Activated T-helper 9 cell treated with anti-CD3 and anti-CD28 coated beads, Interleukin-2, amount 50 U/mL, for 16 hours (primary cell): ENCODE measurements around the gene ASAH2.
"Not testable (repeated sequence)": the region's sequence is repeated elsewhere in the genome, so short reads cannot be mapped to it uniquely, and the experiment has no call there.

Experiments
- DNase-seq: peaks from one replicate; pipeline ENCODE4 v3.0.0-alpha.2; 2020; ENCODE audit warnings: low read depth

ASAH2 gene

DNA sequence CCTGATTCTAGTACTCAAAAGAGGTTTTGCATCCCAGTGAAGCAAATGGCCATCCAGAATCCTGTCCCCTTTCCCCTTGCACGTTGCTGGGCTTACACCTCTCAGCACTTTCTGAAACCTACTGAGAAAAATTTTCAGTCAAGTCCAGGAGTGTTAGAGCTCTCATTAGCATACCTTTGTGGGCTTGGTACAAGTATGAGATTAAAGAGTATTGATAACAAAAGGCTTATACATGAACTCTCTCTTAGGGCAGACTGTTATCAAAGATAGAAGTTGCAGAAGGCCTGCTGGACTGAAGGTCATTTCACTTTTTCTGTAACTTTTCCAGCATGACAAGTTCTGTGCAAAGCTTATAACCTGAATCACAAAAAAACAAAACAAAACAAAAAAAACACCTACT is at the start of gene ASAH2:
TSS of gene ASAH2 (minus strand) at position 123 of the 400 bp plus-strand sequence. CDS start 2,906 bp downstream, outside the sequence.
- DNase-seq = no peak

DNA sequence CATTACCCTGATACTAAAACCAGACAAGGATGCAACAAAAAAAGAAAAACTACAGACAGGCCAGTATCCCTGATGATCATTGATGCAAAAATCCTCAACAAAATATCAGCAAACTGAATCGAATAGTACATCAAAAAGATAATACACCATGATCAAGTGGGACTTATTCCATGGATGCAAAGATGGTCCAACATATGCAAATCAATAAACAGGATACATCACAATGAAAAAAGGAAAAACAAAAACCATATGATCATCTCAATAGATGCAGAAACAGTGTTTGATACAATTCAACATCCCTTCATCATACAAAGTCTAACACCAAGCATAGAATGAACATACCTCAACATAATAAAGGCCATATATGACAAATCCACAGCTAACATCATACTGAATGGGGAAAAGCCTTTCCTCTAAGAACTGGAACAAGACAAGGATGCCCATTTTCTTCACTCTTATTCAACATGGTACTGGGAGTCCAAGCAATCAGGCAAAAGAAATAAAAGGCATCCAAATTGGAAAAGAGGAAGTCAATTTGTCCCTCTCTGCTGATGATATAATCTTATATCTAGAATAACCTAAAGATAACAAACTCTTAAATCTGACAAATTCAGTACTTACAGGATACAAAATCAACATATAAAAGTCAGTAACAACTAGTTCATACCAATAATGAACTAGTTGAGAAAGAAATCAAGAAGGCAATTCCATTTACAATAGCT is 48.8 kb upstream of the ASAH2 start:
- DNase-seq = no peak

DNA sequence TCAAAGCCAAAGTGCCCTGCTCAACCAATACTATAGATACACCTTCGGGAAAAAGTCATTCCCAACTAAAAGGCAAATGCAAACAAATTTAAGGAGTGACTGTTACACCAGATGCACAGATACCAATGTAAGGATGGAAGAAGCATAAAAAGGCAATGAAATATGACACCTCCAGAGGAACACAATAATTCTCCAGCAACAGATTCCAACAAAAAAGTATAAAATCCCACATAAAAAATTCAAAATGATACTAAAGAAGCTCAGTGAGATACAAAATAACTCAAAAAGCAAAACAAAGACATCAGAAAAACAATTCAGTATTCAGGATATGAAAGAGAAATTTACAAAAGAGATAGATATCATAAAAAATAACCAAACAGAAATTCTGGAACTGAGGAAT is 44.1 kb upstream of the ASAH2 start:
- DNase-seq = no peak

DNA sequence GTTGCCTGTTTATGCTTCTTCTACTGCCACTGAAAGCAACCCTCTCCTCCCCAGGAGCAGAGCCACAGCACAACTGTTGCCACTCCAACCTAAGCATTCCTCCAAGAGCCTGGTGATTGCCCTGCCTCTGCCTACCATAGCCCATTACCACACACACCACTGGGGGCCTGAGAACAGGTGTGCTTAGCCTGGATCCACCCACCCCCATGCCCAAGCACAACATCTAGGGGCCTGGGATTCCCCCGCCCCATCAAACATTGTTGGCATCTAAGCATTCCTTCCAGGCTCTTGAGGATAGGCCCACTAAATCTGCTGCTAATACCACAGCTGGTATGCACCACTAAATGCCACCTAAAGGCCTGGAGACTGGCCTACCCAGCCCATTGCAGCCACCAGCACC is 43.3 kb upstream of the ASAH2 start:
- no peak for DNase-seq

DNA sequence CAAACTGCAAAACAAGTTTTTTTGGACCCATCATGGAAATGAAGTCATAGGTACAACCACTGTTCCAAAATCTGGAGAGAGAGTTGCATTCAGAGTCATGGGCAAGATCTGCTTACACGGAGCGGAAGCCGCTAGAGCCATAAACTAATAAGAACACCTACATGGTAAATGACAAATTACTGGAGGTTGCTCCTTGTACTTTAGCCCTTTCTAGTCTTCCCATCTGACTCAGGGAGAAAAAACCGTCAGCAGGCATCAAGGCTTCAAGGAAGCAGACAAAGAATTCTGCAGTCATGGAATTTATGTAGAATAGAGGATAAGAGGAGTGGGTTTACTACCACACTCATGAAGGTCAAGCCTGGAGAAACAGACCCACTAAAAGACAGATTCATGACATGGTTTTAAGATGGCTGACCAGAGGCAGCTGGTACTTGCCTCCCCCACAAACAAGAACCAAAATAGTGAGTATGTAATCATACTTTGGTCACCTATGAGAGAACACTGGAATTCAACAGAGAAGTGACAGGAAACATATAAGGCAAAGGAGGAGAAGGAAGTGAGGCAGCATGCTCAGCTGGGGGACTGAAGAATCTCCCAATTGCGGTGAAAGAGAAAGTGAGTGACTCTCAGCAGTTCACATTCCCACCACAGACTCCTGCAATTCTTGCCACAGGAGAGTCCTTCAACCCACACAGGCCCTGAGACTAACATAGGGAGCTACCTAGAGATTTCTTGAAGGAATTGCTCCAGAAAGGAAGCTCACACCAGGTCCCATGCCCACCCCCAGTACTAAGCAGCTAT is 42.4 kb upstream of the ASAH2 start:
- no peak for DNase-seq

DNA sequence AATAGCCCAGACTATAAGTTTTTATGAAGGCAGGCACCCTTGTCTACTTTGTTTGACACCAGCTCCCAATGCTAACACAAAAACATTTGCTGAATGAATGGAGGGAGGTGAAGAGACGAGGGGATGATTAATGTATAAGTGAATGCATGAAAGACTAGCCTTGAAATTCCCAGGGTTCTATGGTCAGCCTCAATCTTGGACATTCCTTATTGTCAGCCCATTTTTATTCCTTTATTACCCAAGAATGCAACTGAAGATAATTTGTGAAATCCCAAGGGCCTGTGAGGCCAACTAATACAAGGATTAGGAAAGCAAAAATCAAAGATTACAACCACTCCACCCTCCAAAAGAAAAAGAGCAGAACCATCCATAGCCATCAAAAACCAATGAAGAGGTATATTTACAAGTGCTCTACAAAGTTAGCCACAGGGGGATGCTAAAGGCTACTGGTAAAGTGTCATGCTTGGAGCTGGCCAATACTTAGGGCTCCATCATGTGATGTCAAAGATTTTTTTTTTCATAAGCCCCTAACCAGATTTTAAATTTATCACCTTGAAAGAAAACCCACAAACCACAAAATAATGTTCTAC is 40.0 kb upstream of the ASAH2 start:
- DNase-seq = no peak

DNA sequence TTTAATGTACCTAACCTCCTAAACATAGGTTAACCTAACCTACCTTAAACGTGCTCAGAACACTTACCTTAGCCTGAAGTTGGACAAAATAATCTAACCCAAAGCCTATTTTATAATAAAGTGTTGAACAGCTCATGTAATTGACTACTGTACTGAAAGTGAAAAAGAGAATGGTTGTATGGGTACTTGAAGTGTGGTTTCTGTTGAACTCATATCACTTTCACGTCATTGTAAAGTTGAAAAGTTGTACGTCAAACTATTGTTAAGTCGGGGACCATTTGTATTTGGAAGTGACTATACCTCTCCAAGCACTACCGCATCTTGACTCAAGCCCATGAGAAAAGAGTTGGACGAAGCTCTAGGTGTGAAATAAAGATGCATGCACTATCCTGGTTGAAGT is 37.9 kb upstream of the ASAH2 start:
- DNase-seq = no peak

DNA sequence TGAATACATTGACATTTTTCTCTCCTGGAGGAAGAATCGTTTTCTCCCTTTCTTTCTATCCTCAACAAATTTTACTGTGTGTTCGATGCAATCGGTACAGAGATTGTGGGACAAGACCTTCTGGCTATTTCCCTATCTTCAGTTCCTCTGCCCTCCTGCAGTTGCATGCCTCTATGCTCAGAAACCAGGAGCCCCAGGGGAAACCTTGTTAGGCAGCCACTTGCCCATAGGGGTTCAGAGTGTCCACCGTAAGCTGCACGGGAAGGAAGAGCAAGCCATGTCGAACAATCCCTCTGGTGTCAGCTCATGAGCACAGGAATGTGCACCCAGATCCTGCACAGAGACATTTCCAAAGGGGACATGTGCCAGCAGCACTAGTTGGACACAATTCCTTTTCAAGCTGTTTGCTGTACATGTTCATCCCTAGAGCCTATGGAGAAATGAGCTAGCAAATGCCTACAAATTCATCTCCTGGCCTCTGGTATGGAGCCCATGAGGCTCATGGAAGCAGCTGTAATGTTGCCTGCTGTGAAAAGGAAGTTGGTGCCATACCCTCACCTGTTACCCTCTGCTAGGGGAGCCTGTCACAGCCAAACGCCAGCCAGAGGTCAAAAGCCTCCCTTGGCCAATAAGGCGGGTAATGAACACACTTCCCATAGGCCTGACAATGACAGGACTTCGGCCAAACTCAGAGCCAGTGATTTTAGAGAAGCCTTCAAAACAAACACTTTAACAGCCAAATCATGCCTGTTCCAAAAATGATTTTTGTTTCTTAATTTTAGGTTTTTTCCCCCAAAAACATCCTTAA is 35.9 kb upstream of the ASAH2 start:
- no peak for DNase-seq

DNA sequence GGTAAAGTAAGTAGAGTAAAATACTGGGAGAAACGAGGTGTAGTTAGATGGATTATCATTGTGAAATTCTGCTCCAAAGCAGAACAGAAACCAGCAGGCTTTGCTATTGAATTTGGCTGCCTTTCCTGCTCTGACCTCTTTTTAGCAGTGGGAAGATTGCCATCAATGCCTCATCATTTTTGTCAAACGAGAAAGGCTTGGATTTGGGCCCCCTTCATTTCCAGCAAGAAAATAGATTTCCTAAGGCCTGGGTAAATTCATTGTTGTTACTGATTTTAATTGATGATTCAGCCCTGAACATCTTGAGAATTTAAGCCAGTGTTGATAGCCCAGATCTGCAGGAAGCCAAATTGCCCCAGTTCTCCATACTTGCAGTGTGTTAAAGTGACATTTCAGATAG is 35.2 kb upstream of the ASAH2 start:
- DNase-seq = no peak

DNA sequence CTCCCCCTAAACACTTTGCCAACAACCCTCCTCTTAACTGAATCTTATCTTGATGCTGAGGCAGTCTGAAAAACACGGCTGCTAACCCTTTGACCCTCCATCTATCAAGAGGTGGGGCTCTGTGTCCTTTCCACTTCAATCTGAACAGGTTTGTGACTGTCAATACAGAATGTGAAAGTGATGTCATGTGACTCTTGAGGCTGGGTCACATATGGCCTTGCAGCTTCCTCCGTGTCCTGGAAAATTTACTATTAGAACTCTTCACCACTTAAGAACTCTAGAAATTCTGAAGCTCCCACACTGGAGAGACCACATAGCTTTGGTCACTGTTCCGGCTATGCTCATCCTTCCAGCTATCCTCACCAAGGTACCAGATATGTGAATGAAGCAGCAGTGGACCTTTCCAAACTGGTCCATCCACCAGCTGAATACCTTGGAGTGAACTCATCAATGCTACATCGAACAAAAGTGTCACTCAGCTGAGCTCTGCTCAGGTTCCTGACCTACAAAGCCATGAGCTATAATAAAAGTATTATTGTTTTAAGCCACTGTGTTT is 30.7 kb upstream of the ASAH2 start:
- DNase-seq = no peak

DNA sequence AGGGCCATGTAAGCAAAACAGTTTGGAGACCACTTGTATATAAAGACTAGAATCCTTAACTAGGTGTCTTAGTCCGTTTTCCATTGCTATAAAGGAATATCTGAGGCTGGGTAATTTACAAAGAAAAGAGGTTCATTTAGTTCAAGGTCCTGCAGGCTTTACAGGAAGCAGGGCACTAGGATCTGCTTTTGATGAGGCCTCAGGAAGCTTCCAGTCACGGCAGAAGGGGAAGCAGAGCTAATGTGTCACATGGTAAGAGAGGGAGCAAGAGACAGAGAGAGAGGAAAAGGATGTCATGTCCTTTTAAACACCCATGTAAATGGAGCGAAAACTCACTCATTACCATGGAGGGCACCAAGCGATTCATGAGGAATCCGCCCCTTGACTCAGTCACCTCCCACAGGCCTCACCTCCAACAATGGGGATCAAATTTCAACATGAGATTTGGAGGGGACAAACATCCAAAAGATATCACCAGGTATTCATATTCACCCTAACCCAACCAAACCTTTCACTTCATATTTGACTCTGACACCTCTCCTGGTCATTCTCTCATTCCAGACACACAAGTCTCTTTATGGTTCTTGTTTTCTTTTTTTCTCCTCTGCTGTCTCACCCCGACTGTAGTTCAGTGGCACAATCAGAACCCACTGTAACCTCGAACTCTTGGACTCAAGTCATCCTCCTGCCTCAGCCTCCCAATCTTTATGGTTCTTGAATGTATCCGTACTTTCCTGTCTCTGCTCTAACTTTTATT is 30.1 kb upstream of the ASAH2 start:
- no peak for DNase-seq

DNA sequence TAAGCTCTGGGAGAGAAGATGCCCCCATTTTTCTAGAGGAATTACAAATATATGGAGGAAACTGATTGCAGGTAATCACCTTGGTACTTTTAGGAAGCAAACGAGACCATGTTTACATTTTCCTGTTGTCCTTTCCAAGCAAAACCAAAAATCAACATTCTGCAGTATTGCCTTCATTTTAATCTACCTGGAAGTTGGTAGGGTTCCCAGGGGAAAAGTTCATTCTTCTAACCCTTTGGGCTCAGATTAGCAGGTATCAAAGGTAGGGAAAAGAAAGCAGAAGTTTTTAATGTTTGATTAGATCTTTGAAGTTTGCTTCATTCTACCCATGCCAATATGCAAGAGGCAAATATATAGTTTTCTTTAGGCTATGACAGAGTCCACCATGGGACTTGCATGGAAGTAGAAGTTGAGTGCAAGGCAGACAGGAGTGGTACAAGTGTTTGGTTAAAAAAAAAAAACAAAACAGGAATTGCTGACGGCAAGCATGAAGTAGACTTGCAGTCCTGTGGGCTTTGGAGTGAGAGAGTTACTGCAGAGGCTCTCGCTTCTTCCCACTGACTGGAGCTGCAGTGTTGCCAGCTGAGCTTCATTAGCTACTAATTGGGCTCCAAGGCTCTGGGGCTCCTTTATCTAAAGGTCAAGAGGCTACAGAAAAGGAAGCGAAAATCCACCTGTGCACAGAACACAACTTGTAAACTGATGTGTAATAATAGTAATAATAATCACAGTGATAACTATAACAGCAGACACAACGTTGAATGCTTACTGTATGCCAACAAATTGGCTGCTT is 28.9 kb upstream of the ASAH2 start:
- no peak for DNase-seq

DNA sequence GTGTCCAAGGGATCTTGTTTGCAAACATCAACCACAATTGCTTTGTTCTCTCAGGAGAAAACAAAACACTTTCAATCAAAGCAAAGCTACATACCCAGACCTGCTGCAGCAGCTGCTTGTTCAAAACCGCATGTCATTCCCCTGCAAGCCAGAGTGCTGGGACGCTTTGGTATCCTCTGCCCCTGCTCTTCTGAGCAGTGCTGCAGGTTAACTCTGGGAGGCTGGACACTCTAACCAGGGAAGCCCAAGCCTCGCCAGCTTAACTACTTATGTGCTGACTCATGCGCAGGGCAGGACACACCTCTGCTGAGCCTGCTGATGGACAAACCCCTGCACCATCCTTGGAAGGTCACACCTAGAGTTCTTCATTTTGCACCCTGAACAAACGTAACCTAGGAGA is 28.2 kb upstream of the ASAH2 start:
- DNase-seq = no peak

DNA sequence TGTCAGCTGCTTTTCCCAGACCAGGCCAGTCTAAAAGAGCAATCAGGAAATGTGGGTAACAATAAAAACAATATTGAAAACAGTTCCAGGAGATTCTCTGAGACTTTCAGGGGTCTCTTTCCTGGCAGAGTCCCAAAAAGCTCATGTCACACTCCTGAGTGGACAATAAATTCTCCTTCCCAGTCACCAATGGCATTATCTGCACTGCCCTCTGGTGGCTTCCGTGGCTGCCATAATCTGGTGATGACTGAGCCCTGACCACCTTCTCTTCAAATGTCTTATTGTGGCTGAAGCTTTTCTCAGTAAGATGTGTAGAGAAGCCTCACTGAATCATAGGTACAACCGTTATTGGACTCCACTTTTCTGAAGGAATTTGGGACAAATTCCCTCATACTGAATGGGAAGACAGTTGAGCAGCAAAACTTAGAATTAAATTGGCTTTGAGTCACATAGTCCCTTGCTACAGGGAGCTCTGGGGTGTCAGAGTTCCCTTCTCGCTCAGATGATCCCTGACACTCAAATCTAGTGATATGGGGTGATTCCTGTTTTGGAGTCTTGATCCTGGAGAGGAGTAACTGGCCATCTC is 24.4 kb upstream of the ASAH2 start:
- DNase-seq = peak; percentile 2

DNA sequence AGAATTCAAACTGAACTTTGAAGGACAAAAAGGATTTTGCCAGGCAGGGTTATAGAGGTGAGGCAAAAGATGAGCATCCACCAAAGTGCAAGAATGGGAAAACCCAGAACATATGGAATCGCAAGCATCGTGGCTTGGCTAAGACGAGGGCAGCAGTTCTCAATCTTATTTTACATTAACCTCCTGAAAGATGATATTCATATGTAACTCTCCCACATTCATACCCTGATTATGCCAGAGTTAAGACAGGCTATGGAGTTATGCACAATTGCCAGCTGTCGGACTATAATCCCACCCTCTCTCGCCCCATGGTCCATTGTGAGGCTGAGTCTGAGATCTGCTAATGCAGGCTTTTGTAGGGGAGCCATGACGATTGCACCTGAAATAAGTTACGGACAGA is 21.2 kb upstream of the ASAH2 start:
- DNase-seq = no peak

DNA sequence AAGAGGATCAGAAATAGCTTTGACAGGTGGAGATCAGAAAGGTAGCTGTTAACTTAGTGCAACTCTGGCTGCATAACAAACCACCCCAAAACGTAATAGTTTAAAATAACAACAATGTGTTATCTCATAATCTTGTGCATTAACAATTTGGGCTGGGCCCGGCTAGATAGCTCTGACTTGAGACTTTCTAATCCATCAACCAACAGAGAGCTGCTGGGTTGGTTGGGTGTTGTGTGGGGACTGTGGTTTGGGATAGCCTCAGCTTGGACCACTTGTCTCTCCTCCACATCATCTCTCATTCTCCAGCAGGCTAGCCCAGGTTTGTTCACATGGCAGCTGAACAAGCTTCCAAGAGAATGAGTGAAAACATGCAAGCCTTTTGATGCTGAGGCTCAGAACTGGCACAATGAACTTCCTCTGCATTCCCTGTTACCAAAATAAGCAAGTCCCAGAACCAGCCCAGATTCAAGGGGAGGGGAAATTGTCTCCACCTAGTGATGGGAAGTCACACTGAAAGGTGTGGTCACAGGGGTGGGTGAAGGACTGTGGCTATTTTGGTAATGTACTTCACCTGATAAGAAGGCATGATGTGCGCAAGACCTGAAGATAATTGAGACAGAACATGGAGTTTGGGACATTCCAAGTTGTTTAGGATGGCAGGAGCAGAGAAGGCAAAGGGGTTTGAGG is 20.4 kb upstream of the ASAH2 start:
- DNase-seq = no peak

DNA sequence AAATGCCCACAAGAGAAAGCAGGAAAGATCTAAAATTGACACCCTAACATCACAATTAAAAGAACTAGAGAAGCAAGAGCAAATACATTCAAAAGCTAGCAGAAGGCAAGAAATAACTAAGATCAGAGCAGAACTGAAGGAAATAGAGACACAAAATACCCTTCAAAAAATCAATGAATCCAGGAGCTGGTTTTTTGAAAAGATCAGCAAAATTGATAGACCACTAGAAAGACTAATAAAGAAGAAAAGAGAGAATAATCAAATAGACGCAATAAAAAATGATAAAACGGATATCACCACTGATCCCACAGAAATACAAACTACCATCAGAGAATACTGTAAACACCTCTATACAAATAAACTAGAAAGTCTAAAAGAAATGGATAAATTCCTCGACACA is 16.6 kb upstream of the ASAH2 start:
- DNase-seq = not testable (repeated sequence)

DNA sequence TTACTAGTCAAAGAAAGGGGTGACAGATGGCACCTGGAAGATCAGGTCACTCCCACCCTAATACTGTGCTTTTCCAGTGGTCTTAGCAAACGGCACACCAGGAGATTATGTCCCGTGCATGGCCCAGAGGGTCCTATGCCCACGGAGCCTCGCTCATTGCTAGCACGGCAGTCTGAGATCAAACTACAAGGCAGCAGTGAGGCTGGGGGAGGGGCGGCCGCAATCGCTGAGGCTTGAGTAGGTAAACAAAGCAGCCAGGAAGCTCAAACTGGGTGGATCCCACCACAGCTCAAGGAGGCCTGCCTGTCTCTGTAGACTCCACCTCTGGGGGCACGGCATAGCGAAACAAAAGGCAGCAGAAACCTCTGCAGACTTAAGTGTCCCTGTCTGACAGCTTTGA is 11.3 kb upstream of the ASAH2 start:
- DNase-seq = not testable (repeated sequence)

DNA sequence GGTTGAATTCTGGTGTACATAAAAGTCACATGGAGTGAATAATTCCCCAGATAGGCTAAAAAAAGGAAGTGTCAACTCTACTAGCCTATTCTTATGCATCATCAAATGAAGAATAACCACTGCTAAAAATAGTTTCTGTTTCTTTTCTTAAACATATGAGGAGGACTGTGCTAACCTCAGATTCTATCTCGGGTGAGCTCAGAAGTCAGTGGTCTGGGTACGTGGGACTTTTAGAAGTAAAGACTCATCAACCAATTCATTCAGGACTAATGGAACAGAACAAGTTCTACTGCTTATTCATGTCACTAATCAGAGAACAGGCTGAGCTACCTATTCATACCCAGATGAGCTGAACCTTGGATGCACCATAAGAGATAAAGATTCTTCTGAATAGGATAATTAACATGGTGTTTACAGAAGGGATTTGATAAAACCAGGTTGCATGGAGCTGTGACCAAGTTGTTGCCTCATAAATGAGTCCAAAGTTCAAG is 9.5 kb upstream of the ASAH2 start:
- no peak for DNase-seq
